Measurements from ENCODE around the gene HSDL2. TPM values are rescaled to one million over a fixed set of nuclear protein-coding genes. Genes with fewer than 3 reads are reported as not detected.
A peak's percentile ranks its signal among the peaks of the same experiment; 100 is the strongest.
"Not testable (repeated sequence)": the region's sequence is repeated elsewhere in the genome, so short reads cannot be mapped to it uniquely, and the experiment has no call there.

Gene HSDL2
- total and polyA plus RNA-seq, 8 donors = 9.4 to 20.4 (median 14.1) TPM

GRCh38 chr9:112505086-112505485, 125.2 kb downstream of the HSDL2 start:
- WGBS, 2 donors = 69 to 74% methylated on average over 4 of the region's 4 CpGs
- Histone ChIP-seq H3K27ac (no peak overlapping the region), H3K4me1 (peaks cover 4 to 18% (median 14%) of the 10 kb centered on the region in 3 donors), H3K9me3 (no peaks in the 10 kb centered on the region), H3K4me3 (no peak overlapping the region), H3K27me3 (no peaks in the 10 kb centered on the region), H3K36me3 (no peaks in the 10 kb centered on the region)
- FAIRE-seq = no peak
- TF ChIP-seq, protein P1, sequence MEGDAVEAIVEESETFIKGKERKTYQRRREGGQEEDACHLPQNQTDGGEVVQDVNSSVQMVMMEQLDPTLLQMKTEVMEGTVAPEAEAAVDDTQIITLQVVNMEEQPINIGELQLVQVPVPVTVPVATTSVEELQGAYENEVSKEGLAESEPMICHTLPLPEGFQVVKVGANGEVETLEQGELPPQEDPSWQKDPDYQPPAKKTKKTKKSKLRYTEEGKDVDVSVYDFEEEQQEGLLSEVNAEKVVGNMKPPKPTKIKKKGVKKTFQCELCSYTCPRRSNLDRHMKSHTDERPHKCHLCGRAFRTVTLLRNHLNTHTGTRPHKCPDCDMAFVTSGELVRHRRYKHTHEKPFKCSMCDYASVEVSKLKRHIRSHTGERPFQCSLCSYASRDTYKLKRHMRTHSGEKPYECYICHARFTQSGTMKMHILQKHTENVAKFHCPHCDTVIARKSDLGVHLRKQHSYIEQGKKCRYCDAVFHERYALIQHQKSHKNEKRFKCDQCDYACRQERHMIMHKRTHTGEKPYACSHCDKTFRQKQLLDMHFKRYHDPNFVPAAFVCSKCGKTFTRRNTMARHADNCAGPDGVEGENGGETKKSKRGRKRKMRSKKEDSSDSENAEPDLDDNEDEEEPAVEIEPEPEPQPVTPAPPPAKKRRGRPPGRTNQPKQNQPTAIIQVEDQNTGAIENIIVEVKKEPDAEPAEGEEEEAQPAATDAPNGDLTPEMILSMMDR (IDR thresholded peaks at IDR 0.05) = no peak
- intact Hi-C loops (cut with DNase I) = no loop called here
- no peak for DNase-seq
- ATAC-seq = no peak

- Histone ChIP-seq H3K4me1 (peaks cover 4 to 18% (median 15%) of the 10 kb centered on the region in 3 donors), H3K9me3 (no peaks in the 10 kb centered on the region), H3K27me3 (no peaks in the 10 kb centered on the region), H3K4me3 (no peak overlapping the region), H3K36me3 (no peaks in the 10 kb centered on the region), H3K27ac (no peak overlapping the region)
- 56 to 58% methylated on average over 4 of the region's 4 CpGs for WGBS, 2 donors
- FAIRE-seq (no peak), ATAC-seq (peak in 1 of 4 donors; percentile 61), DNase-seq (no peak)
- intact Hi-C loops (cut with DNase I) = no loop called here
- TF ChIP-seq, protein P1 (IDR thresholded peaks at IDR 0.05) = no peak
These were observed 125.7 kb downstream of the HSDL2 start for GRCh38 chr9:112505607-112506006.

DNA sequence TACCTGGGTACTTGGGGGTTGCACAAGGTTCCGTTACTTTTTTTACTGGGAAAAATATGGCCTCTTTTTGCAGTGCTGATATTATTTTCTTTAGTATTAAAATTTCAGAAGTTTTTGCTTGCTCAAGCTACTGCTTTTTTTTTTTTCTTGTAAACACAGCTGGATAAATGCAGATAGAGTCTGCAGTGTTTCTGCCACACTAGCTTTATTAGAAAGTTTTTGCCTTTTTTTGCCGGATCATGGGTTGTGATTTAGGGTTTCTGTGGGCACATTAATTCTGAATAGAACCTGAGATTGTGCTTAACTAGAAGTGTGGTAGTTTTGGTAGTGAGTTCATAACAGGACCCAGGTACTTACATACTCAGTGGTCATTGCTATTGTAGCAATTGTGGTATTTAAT, 126.7 kb downstream of the HSDL2 start:
- H3K4me1 ChIP-seq = peaks cover 4 to 18% (median 15%) of the 10 kb centered on the region in 3 donors
- no peak overlapping the region for H3K27ac ChIP-seq
- ATAC-seq (peak in 1 of 4 donors; percentile 42), FAIRE-seq (no peak), DNase-seq (no peak)
- WGBS, 2 donors = 43 to 47% methylated on average over 2 of the region's 2 CpGs
- no peaks in the 10 kb centered on the region for H3K9me3 ChIP-seq
- no peaks in the 10 kb centered on the region for H3K27me3 ChIP-seq
- TF ChIP-seq, protein P1 (IDR thresholded peaks at IDR 0.05) = no peak
- H3K4me3 ChIP-seq = no peak overlapping the region
- no peaks in the 10 kb centered on the region for H3K36me3 ChIP-seq
- intact Hi-C loops (cut with DNase I) = no loop called here

DNA sequence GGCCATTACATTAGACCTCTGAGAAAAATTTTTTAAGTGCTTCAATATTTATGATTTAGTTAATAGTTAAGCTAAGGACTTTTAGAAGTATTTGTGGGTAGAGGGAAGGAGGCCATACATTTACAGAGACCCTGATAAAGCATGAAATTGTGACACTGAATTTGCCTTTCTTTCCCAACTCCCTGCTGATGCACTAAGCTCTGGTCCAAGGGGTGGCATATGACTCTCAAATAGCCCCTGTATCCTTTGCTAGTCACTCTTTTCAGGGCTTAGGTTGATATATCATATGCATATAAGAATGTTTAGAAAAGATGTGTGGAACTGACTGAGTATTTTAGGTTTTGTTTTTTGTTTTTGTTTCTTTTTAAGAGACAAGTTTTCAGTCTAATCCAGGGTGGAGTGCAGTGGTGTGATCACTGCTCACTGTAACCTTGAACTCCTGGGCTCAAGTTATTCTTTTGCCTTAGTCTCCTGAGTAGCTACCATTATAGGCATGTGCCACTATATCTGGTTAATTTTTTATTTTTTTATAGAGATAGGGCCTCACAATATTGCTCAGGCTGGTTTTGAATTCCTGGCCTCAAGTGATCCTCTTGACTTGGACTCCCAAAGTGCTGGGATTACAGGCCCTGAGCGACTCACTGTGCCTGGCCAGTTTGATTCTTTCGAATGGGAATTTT, 127.2 kb downstream of the HSDL2 start:
- ATAC-seq (peak in 2 of 4 donors; percentile 21 to 37), FAIRE-seq (no peak), DNase-seq (no peak)
- intact Hi-C loops (cut with DNase I) = no loop called here
- WGBS, 2 donors = 96 to 100% methylated on average over 2 of the region's 2 CpGs
- no peak overlapping the region for H3K4me3 ChIP-seq
- no peaks in the 10 kb centered on the region for H3K27me3 ChIP-seq
- no peak overlapping the region for H3K27ac ChIP-seq
- TF ChIP-seq, protein P1 (IDR thresholded peaks at IDR 0.05) = no peak
- no peaks in the 10 kb centered on the region for H3K9me3 ChIP-seq
- H3K4me1 ChIP-seq = peaks cover 4 to 18% (median 13%) of the 10 kb centered on the region in 3 donors
- no peaks in the 10 kb centered on the region for H3K36me3 ChIP-seq

DNA sequence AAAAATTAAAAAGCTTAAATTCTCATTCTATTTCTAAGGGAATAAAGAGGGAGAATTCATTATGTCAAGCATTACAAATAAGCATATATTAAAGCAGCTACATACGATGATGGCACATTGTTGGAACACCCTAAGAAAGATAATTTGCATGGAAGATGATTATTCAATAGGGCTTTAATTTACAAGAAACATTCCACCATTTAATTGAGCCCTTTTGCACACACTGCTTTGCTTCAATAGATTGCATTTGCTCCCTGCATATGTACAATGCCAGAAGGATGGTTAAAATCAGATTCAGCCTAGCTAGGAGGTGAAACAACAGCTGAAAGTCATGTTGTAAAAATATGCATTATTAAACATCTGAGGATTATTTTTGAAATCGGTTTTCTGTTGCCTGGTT, 128.5 kb downstream of the HSDL2 start:
- Histone ChIP-seq H3K9me3 (no peaks in the 10 kb centered on the region), H3K4me3 (no peak overlapping the region), H3K27me3 (no peaks in the 10 kb centered on the region), H3K27ac (no peak overlapping the region), H3K4me1 (peaks cover 4 to 18% (median 9%) of the 10 kb centered on the region in 3 donors), H3K36me3 (no peaks in the 10 kb centered on the region)
- FAIRE-seq = no peak
- ATAC-seq = no peak
- no peak for DNase-seq
- intact Hi-C loops (cut with DNase I) = no loop called here
- TF ChIP-seq, protein P1 (IDR thresholded peaks at IDR 0.05) = no peak
- 75 to 81% methylated on average over 2 of the region's 2 CpGs for WGBS, 2 donors

- ATAC-seq; H3K27ac ChIP-seq; H3K4me3 ChIP-seq; FAIRE-seq; intact Hi-C loops (cut with DNase I); DNase-seq; H3K36me3 ChIP-seq; H3K27me3 ChIP-seq; H3K9me3 ChIP-seq; H3K4me1 ChIP-seq: not testable (repeated sequence)
- 73 to 79% methylated on average over 3 to 4 of the region's 4 CpGs for WGBS, 2 donors
These were observed 132.5 kb downstream of the HSDL2 start for GRCh38 chr9:112512377-112512776.

Measured in pancreas (tissue), 10 donors.